ENCODE data around the gene FEN1. TPM values are rescaled to one million over a fixed set of nuclear protein-coding genes. Genes with fewer than 3 reads are reported as not detected.

Gene FEN1
- total and polyA plus RNA-seq, 2 of the 8 experiments (the other 6 are each of a cell fraction or from before 2014, with no cell fraction given), result 52.6 to 86.1 TPM

GRCh38 chr11:61838501-61838900, 45.8 kb downstream of the FEN1 start (continued):
- TF ChIP-seq SP1 (IDR thresholded peaks at IDR 0.05; ENCODE audit: low read depth, low read length), result no peak
- TF ChIP-seq GTF2F1 (IDR thresholded peaks at IDR 0.05; ENCODE audit: borderline replicate concordance, low read depth, low read length), result no peak
- TF ChIP-seq SIRT6 (IDR thresholded peaks at IDR 0.05; ENCODE audit: low read length), result no peak
- no peak for TF ChIP-seq POLR2AphosphoS5 (IDR thresholded peaks at IDR 0.05; ENCODE audit: low read depth, low read length)
- TF ChIP-seq BACH1 (IDR thresholded peaks at IDR 0.05; ENCODE audit: low read length), result no peak
